ENCODE data around the gene SSNA1.

- TF ChIP-seq CTCF (IDR thresholded peaks at IDR 0.05) = no peak
- no peak for TF ChIP-seq POLR2A (IDR thresholded peaks at IDR 0.05)
These were observed 46.4 kb downstream of the SSNA1 start for GRCh38 chr9:137234758-137235423.

All from ovary (tissue), 3 donors.